K562 (cell line): ENCODE measurements around the gene ANAPC5. TPM values are rescaled to one million over a fixed set of nuclear protein-coding genes. Genes with fewer than 3 reads are reported as not detected.

Source experiments
- ATAC-seq: fragments of 200-7000 bp; cut with Tn5 transposase; 3 replicates; pipeline ENCODE4 v1.9.1; 2020; ENCODE audit warnings: moderate library complexity
- BruUV-seq: library from RNA; stranded (reverse); fragments of 400-500 nt; replicated peaks from 2 replicates; lab custom pipeline; 2021; lab: Mats Ljungman, UMichigan
- CTCF ChIA-PET: fragments of 300-600 bp; formaldehyde crosslinking; extraction: SDS; loops from one replicate; lab custom pipeline; 2021; ENCODE audit warnings: low intra/inter-chr PET ratio; lab: Yijun Ruan, JAX
- POLR2A ChIA-PET: fragments of 300-600, 350-650 bp; sonication (Branson Sonifier 250); formaldehyde crosslinking; extraction: SDS; loops from one replicate; lab custom pipeline; 2021; ENCODE audit warnings: antibody characterized with exemption, inconsistent platforms; lab: Yijun Ruan, JAX
- DNase-seq, 4 experiments: peaks; one replicate each; pipeline versions ENCODE4 v3.0.0 to v3.0.0-alpha.2; 2011 to 2018; ENCODE audit warnings: low spot score in 3 of 4, mixed read lengths in 3 of 4; ENCODE audit errors: extremely low read depth in 1 of 4
- FAIRE-seq: peaks from 2 replicates; lab custom pipeline; 2011; peaks lifted over from hg19 to GRCh38; lab: Jason Lieb, UNC
- H2AFZ ChIP-seq: 2 replicates; pipeline ENCODE4 v1.6.0; 2011; ENCODE audit warnings: low read depth, low read length, control low read depth, inconsistent platforms
- H3K27ac ChIP-seq: fragments of 200-600 bp; 3 replicates; pipeline ENCODE4 v1.8.0; 2011; ENCODE audit warnings: low read depth, mild to moderate bottlenecking, control low read depth, inconsistent platforms, low read length, moderate library complexity, mixed read lengths; ENCODE audit errors: extremely low read depth
- H3K27me3 ChIP-seq, 2 experiments: fragments of 300-600 bp in 1 of 2; 2 replicates in 1 of 2; 3 replicates in 1 of 2; pipeline versions ENCODE4 v1.6.0 to v1.8.0; 2011; ENCODE audit warnings: inconsistent platforms in 2 of 2, low read length in 2 of 2, mild to moderate bottlenecking in 1 of 2, mixed read lengths in 1 of 2, moderate library complexity in 1 of 2; ENCODE audit not compliant: control insufficient read depth in 2 of 2, insufficient read depth in 2 of 2
- H3K36me3 ChIP-seq: fragments of 300-600 bp; 3 replicates; pipeline ENCODE4 v1.8.0; 2011; ENCODE audit warnings: mild to moderate bottlenecking, low read length, inconsistent platforms; ENCODE audit not compliant: control insufficient read depth, insufficient read depth
- H3K4me1 ChIP-seq, 2 experiments: fragments of 200-600 bp in 1 of 2; replicated peaks in 1 of 2; 2 replicates in 1 of 2; 3 replicates in 1 of 2; pipeline versions ENCODE4 v1.5.1 to v1.8.0; 2011; ENCODE audit warnings: inconsistent platforms in 2 of 2, low read length in 2 of 2, mild to moderate bottlenecking in 1 of 2, mixed read lengths in 1 of 2, moderate library complexity in 1 of 2; ENCODE audit not compliant: control insufficient read depth in 2 of 2, insufficient read depth in 2 of 2
- H3K4me2 ChIP-seq: 2 replicates; pipeline ENCODE4 v1.6.1; 2011; ENCODE audit warnings: low read length, control low read depth, inconsistent platforms, mixed read lengths; ENCODE audit not compliant: insufficient read depth
- H3K4me3 ChIP-seq: fragments of 200-600 bp; sonication (generic), shearing (Covaris generic); 2 replicates; pipeline ENCODE4 v1.5.1; 2016; ENCODE audit warnings: control low read depth, inconsistent platforms
- H3K79me2 ChIP-seq: fragments of 200-600 bp; 3 replicates; pipeline ENCODE4 v1.8.0; 2011; ENCODE audit warnings: low read length, inconsistent platforms; ENCODE audit not compliant: control insufficient read depth, insufficient read depth
- H3K9ac ChIP-seq, 2 experiments: 2 replicates each; pipeline versions ENCODE4 v1.6.0 to v1.6.1; 2011; ENCODE audit warnings: low read depth in 2 of 2, low read length in 2 of 2, control low read depth in 1 of 2, inconsistent platforms in 1 of 2, mild to moderate bottlenecking in 1 of 2, mixed read lengths in 1 of 2; ENCODE audit not compliant: insufficient read depth in 1 of 2
- H3K9me1 ChIP-seq: one replicate; pipeline ENCODE4 v1.6.0; 2011; ENCODE audit warnings: inconsistent platforms, mild to moderate bottlenecking, low read length, moderate library complexity; ENCODE audit not compliant: control insufficient read depth, insufficient read depth
- H3K9me3 ChIP-seq: replicated peaks from 2 replicates; pipeline ENCODE4 v1.5.1; 2011; ENCODE audit warnings: low read depth, low read length, inconsistent platforms; ENCODE audit not compliant: control insufficient read depth, insufficient read depth
- H4K20me1 ChIP-seq: replicated peaks from 2 replicates; pipeline ENCODE4 v1.6.1; 2011; ENCODE audit warnings: low read length, inconsistent platforms, mixed read lengths; ENCODE audit not compliant: control insufficient read depth, insufficient read depth
- BRCA1 ChIP-seq, 2 experiments: fragments of 450-650 bp in 1 of 2; sonication (generic) in 1 of 2; formaldehyde crosslinking in 1 of 2; IDR thresholded peaks; 2 replicates each; pipeline versions ENCODE4 v1.5.0 to v1.6.1; 2017 to 2020; ENCODE audit warnings: mild to moderate bottlenecking in 1 of 2, missing genetic modification reagents in 1 of 2
- FOXA3 ChIP-seq, 2 experiments: fragments of 450-650 bp in 1 of 2; sonication (generic) in 1 of 2; formaldehyde crosslinking; IDR thresholded peaks in 1 of 2; conservative IDR thresholded peaks in 1 of 2; 2 replicates each; pipeline versions ENCODE4 v1.4.0 to v1.8.0; 2020 to 2022; ENCODE audit warnings: mild to moderate bottlenecking in 2 of 2, missing genetic modification reagents in 1 of 2
- KLF1 ChIP-seq: fragments of 450-650 bp; IDR thresholded peaks from 2 replicates; pipeline ENCODE4 v1.6.1; 2016; ENCODE audit warnings: missing genetic modification characterization, missing compliant biosample characterization
- POLR2AphosphoS2 ChIP-seq: IDR thresholded peaks from 2 replicates; pipeline ENCODE4 v1.6.1; 2012; ENCODE audit warnings: low read length, improper control_type of control experiment
- SMAD3 ChIP-seq: fragments of 450-650 bp; formaldehyde crosslinking; conservative IDR thresholded peaks from 2 replicates; pipeline ENCODE4 v1.4.0; 2020; ENCODE audit warnings: mild to moderate bottlenecking
- ZBTB17 ChIP-seq: fragments of 450-650 bp; formaldehyde crosslinking; IDR thresholded peaks from 2 replicates; pipeline ENCODE4 v1.4.0; 2020; ENCODE audit warnings: mild to moderate bottlenecking
- ZC3H4 ChIP-seq: sonication (generic); formaldehyde crosslinking; IDR thresholded peaks from 2 replicates; pipeline ENCODE4 v1.9.0; 2021; ENCODE audit warnings: missing genetic modification reagents, borderline replicate concordance
- ZNF146 ChIP-seq: IDR thresholded peaks from one replicate; pipeline ENCODE4 v1.6.1; 2018; ENCODE audit warnings: missing compliant biosample characterization; ENCODE audit not compliant: unreplicated experiment
- ZNF347 ChIP-seq: fragments of 450-650 bp; formaldehyde crosslinking; IDR thresholded peaks from 2 replicates; pipeline ENCODE4 v1.4.0; 2020; ENCODE audit warnings: low read depth, mild to moderate bottlenecking, moderate library complexity
- WGBS: fragments of 100-300 bp; shearing (Covaris generic); methylation state at CpG from one replicate; pipeline ENCODE4 v1.1.6; 2016; ENCODE audit warnings: low coverage, mixed read lengths; ENCODE audit not compliant: insufficient coverage; ENCODE audit errors: missing lambda C conversion rate; 5-methylcytosine and 5-hydroxymethylcytosine counted together
- in situ Hi-C: fragments of 300-500 bp; cut with MboI; formaldehyde crosslinking; loops from 4 replicates; pipeline ENCODE4 v1.15.0; 2018; ENCODE audit warnings: inconsistent platforms, mixed read lengths
- intact Hi-C: fragments of 100-400 bp; cut with micrococcal nuclease; formaldehyde crosslinking; loops from 2 replicates; pipeline ENCODE4 v1.14.2; 2022
- polyA plus RNA-seq, 8 experiments: library from polyadenylated mRNA; depleted of rRNA in 4 of 8; stranded (reverse) in 5 of 8; unstranded in 3 of 8; fragments of >200 nt; fragmentation: Nextera tagmentation in 2 of 8; fragmentation: Illumina TruSeq in 1 of 8; extraction: Ambion mirVana in 2 of 8; extraction: Trizol in 1 of 8; gene quantifications; 2 replicates each; pipeline versions ENCODE4 v1.2.1 to v1.2.3, GENCODE V29; 2011 to 2014; ENCODE audit warnings: inconsistent platforms in 1 of 8, missing spikeins in 1 of 8
- total RNA-seq, 7 experiments: library from RNA; depleted of rRNA in 6 of 7; stranded (reverse); fragments of >200 nt in 6 of 7; fragmentation: Illumina TruSeq in 2 of 7; extraction: Trizol in 2 of 7; gene quantifications; 2 replicates each; pipeline versions ENCODE4 v1.2.1 to v1.2.3, GENCODE V29; 2011 to 2021; ENCODE audit warnings: low replicate concordance in 1 of 7

Gene ANAPC5
- total and polyA plus RNA-seq, 9 of the 15 experiments (the other 6 are each of a cell fraction or from before 2014, with no cell fraction given) = 136 to 315 (median 197) TPM

DNA sequence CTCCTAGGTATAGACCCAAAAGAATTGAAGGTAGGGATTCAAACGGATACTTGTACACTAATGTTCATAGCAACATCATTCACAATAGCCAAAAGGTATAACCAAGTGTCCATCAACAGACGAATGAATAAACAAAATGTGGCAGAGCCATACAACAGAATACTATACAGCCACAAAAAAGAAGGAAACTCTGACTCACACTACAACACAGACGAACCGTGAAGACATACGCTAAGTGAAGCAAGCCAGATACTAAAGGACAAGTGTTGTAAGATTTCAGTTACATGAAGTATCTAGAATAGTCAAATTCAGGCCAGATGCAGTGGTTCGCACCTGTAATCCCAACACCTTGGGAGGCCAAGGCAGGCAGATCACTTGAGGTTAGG is 74.8 kb downstream of the ANAPC5 start:
- Histone ChIP-seq H4K20me1 (peaks cover 7% of the 10 kb centered on the region), H3K4me1 (peaks cover under 1 to 22% of the 10 kb centered on the region in 2 experiments; a peak in 3 of 5 replicates), H3K27ac (no peak overlapping the region), H3K9me1 (no peaks in the 10 kb centered on the region), H3K36me3 (peaks cover 20% of the 10 kb centered on the region; the same call in 2 of the 3 replicates), H2AFZ (no peak overlapping the region), H3K9me3 (no peaks in the 10 kb centered on the region), H3K4me2 (no peak overlapping the region), H3K79me2 (peaks cover 12% of the 10 kb centered on the region; the same call in 2 of the 3 replicates), H3K27me3 (no peaks in the 10 kb centered on the region), H3K4me3 (no peak overlapping the region), H3K9ac (no peak overlapping the region)
- ChIA-PET POLR2A (no interaction called here), CTCF (no interaction called here)
- in situ Hi-C loops = no loop called here
- no peak for TF ChIP-seq POLR2AphosphoS2
- TF ChIP-seq SMAD3 = no peak
- no peak for TF ChIP-seq BRCA1 (IDR thresholded peaks at IDR 0.05)
- TF ChIP-seq BRCA1 (CRISPR knock-in tag; IDR thresholded peaks at IDR 0.05) = no peak
- no peak for TF ChIP-seq FOXA3 (CRISPR knock-in tag; conservative IDR thresholded peaks at IDR 0.05 in 1 of 2, IDR thresholded peaks at IDR 0.05 in 1 of 2)
- no peak for TF ChIP-seq ZBTB17 (CRISPR knock-in tag)
- no peak for TF ChIP-seq KLF1 (tag)
- peak; percentile 72 for TF ChIP-seq ZNF146 (CRISPR knock-in tag)
- no peak for TF ChIP-seq ZC3H4 (CRISPR knock-in tag)
- no peak for TF ChIP-seq ZNF347 (CRISPR knock-in tag)
- FAIRE-seq = no peak
- intact Hi-C loops = no loop called here
- 90% methylated on average over 6 of the region's 6 CpGs for WGBS
- DNase-seq = no peak
- ATAC-seq = no peak
- BruUV-seq = no TSS peak
